Hippocampal formation (tissue), 2 donors: Measurements from ENCODE around the gene MRGPRE.
"Not testable (repeated sequence)": the region's sequence is repeated elsewhere in the genome, so short reads cannot be mapped to it uniquely, and the experiment has no call there.

Experiments used
- DNase-seq, 2 donors: peaks; one replicate each; lab custom pipeline; 2025; lab: John Stamatoyannopoulos, UW

MRGPRE gene

GRCh38 chr11:3231851-3232744, at the start of gene MRGPRE:
Gene MRGPRE, minus strand, starts transcription at chr11:3232417. Its CDS starts 3,618 bp downstream, at chr11:3228799.
- no peak for DNase-seq

DNA sequence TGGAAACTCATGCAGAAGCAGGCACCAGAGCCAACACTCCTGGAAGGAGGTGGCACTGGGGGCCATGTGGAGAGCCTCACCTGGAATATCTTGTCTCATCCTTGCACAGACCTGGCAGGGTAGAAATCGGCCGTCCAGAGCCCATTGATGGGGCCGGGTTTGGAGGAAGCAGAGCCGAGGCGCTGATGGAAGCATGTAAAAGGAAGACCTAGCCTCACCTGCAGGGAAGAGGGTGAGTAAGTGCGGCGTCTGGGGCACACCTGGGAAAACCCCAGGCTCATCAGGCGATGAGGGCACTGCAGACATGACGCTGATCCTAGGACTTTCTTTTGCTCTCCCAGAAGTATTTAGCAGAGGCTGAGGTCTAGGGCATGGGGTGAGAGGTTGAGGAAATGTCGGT, 48.9 kb upstream of the MRGPRE start:
- DNase-seq, result not testable (repeated sequence)

- DNase-seq, result not testable (repeated sequence)
These were observed 48.4 kb upstream of the MRGPRE start for GRCh38 chr11:3280662-3281061.

DNA sequence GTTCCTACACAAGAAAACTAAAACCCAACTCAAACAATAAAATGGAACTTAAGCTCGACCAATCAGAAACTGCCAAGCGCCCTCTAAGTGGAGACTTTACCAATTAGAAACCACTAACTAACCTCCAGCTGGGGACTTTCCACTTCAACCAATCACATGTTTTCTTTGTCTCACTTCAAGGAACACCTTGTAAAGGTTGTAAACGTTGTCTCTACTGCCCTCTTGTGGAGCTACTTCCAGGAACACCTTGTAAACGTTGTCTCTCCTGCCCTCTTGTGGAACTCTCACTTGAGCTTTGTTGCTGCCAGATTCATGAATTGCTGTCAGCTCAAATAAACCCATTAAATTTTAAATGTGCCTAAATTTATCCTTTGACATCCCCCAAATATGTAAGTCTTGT, 46.7 kb upstream of the MRGPRE start:
- DNase-seq, result not testable (repeated sequence)

DNA sequence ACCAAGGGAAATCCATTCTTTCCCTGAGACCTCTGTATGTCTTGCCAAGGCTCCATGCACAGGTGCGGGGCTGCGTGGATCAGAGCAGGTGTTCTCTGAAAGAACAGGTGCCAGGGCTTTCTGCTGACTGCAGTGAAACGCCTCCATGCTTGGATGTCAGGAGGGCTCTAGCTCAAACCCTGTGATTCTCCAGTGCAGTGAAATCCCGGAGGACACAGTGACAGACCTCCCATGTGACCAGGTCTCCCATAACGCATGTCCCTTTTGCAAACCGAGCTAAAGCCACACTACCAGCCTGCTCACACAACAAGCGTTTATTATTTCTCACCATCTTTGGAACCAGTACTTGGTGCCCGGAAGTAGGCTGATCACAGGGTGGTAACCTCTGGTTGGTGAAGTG, 41.4 kb upstream of the MRGPRE start:
- DNase-seq, result not testable (repeated sequence)

GRCh38 chr11:3262548-3262947, 30.3 kb upstream of the MRGPRE start:
- DNase-seq, result not testable (repeated sequence)

DNA sequence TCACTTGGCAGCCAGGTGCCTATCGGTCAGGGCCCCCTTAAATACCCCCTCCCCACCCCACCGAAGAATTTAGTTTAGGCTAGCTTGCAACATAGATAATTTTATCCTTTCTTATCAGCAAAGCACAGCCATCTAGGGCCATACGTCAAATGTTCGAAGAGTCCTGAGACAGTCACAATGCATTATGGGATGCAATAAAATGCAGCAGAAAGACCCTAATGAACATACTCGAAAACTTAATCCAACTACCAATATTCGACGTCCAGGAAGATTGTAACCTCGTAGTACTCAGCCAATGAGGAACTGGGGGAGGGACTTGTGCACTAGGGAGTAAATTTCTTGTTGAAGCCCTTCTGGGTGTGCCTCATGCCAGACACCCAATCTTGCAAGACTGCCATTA, 29.6 kb upstream of the MRGPRE start:
- not testable (repeated sequence) for DNase-seq

DNA sequence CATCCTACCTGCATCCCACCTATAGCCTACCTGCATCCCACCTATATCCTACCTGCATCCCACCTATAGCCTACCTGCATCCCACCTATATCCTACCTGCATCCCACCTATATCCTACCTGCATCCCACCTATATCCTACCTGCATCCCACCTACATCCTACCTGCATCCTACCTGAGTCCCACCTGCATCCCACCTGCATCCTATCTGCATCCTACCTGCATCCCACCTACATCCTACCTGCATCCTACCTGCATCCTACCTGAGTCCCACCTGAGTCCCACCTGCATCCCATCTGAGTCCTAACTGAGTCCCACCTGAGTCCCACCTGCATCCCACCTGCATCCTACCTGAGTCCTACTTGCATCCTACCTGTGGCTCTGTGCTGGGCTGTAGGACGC, 25.3 kb upstream of the MRGPRE start:
- not testable (repeated sequence) for DNase-seq

DNA sequence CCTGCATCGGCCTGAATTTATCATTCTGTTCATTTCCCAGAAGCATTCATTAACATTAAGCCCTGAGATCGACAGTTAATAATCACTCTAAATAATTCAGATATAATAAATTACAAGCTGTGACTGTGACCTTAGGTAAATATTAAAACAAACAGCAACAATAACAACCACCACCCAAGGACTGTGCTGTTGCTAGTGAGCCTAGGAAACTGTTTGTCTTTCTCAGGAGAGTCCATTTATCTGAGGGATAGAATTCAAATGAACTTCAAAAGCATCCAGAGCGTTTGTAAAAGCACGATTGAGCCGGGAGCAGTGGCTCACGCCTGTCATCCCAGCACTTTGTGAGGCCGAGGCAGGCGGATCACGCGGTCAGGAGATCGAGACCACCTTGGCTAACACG, 23.0 kb upstream of the MRGPRE start:
- not testable (repeated sequence) for DNase-seq

GRCh38 chr11:3254773-3255172, 22.6 kb upstream of the MRGPRE start:
- DNase-seq, result not testable (repeated sequence)

- no peak for DNase-seq
These were observed 12.9 kb upstream of the MRGPRE start for GRCh38 chr11:3245071-3245470.

- no peak for DNase-seq
These were observed 11.7 kb upstream of the MRGPRE start for GRCh38 chr11:3243880-3244279.

DNA sequence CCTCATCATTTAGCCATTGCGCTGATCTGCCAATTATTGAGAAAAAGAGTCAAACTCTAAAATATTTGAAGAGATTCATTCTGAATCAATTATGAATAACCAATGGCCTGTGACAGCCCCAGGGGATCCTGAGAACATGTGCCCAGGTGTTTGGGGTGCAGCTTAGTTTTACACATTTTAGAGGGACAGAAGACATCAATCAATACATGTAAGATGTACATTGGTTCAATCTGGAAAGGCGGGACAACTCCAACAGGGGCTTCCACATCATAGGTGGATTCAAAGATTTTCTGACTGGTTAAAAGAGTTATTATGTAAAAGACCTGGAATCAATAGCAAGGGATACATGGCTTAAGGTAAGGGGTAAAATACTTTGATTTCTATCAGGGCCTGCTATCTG, 4.9 kb upstream of the MRGPRE start:
- no peak for DNase-seq

GRCh38 chr11:3234846-3235245, 2.6 kb upstream of the MRGPRE start:
- DNase-seq, result no peak

- no peak for DNase-seq
These were observed 739 bp upstream of the MRGPRE start for GRCh38 chr11:3232956-3233355.

DNA sequence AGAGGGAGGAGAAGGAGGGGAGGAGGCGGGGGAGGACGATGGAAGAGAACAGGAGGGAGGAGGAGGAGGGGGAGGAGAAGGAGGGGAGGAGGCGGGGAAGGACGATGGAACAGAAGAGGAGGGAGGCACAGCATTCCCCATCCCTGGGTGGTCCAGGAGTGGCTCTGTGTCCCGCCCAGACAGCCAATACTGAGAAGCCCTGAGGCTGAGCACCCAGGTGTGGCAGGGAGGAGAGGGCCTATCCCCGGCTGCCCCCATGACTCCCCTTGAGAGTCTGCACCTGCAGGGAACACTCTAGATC, 717 bp downstream of the MRGPRE start:
- DNase-seq, result no peak

- DNase-seq, result no peak
These were observed 1.3 kb downstream of the MRGPRE start for GRCh38 chr11:3230636-3231549.

- DNase-seq, result no peak
These were observed 2.3 kb downstream of the MRGPRE start for GRCh38 chr11:3229673-3230630.

- DNase-seq, result no peak
These were observed 3.8 kb downstream of the MRGPRE start for GRCh38 chr11:3228445-3228829.

DNA sequence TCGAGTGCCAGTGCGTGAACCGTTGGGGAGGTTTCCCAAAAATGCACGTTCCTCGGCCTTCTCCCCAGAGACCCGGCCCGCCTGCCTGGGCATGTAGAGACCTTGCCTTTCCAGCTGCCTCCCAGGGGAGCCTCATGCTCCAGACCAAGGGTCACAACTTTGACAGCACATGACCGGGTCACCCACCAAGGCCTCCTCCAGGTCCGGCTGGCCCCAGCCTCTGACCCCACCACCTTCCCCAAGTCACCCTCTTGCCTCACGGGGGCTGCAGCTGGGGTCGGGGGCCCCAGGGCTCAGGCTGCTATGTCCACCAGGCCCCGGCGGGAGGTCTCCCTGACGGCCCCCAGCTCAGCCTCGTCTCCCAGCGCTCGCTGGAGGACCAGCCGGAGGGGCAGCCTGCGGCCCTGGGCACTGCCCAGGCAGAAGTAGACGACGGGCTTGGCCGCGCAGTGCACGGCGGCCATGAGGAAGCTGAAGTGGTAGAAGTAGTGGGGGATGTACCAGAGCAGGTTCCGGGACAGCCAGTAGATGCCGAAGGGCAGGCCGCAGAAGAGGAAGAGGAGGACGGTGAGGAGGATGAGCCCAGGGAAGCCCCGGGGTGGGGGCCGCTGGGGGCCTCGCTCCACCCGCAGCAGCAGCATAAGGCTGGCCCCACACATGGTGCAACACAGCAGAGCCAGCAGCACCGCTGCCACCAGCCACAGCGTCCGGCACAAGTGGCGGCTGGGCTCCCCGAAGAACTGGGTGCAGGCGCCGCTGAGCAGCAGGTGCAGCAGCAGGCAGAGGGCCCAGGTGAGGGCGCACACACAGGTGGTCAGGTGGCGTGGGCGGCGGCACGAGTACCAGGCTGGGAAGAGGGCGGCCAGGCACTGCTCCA, 4.4 kb downstream of the MRGPRE start:
- DNase-seq, result no peak
